Loucy (cell line): ENCODE data around the gene PPCS.

Source experiments
- H2AFZ ChIP-seq: fragments of 200-600 bp; sonication (generic); 2 replicates; pipeline ENCODE4 v1.6.0; 2016; ENCODE audit warnings: antibody characterized with exemption, mild to moderate bottlenecking, low read length, moderate library complexity
- H3F3A ChIP-seq: fragments of 200-600 bp; 2 replicates; pipeline ENCODE4 v1.6.0; 2016; ENCODE audit warnings: antibody characterized with exemption, low read depth, mild to moderate bottlenecking
- H3K27me3 ChIP-seq: fragments of 200-600 bp; sonication (generic); 2 replicates; pipeline ENCODE4 v1.6.1; 2014; ENCODE audit warnings: low read length, mild to moderate bottlenecking; ENCODE audit not compliant: insufficient read depth, poor library complexity, severe bottlenecking
- H3K36me3 ChIP-seq: fragments of 200-600 bp; sonication (generic); 2 replicates; pipeline ENCODE4 v1.6.1; 2016; ENCODE audit warnings: low read length; ENCODE audit not compliant: insufficient read depth
- H3K4me1 ChIP-seq: fragments of 200-600 bp; sonication (generic); 2 replicates; pipeline ENCODE4 v1.5.1; 2014; ENCODE audit warnings: low read length, mild to moderate bottlenecking; ENCODE audit not compliant: insufficient read depth, poor library complexity, severe bottlenecking
- H3K4me2 ChIP-seq: fragments of 200-600 bp; sonication (generic); 2 replicates; pipeline ENCODE4 v1.6.0; 2014; ENCODE audit warnings: antibody characterized with exemption, low read length, low read depth, mild to moderate bottlenecking; ENCODE audit not compliant: poor library complexity, severe bottlenecking
- H3K4me3 ChIP-seq: fragments of 200-600 bp; sonication (generic); 2 replicates; pipeline ENCODE4 v1.5.1; 2014; ENCODE audit warnings: low read length, mild to moderate bottlenecking, mixed read lengths; ENCODE audit not compliant: poor library complexity, severe bottlenecking
- H3K79me2 ChIP-seq: fragments of 200-600 bp; sonication (generic); 2 replicates; pipeline ENCODE4 v1.6.1; 2014; ENCODE audit warnings: low read length; ENCODE audit not compliant: insufficient read depth
- H3K9ac ChIP-seq: fragments of 200-600 bp; sonication (generic); 2 replicates; pipeline ENCODE4 v1.6.0; 2014; ENCODE audit warnings: mild to moderate bottlenecking, low read depth, low read length, moderate library complexity; ENCODE audit not compliant: poor library complexity, severe bottlenecking
- H3K9me2 ChIP-seq: fragments of 200-600 bp; sonication (generic); replicated peaks from 2 replicates; pipeline ENCODE4 v1.6.1; 2016; ENCODE audit warnings: low read depth, low read length, mixed read lengths
- H3K9me3 ChIP-seq: fragments of 200-600 bp; sonication (generic); 2 replicates; pipeline ENCODE4 v1.6.1; 2014; ENCODE audit warnings: mild to moderate bottlenecking, antibody characterized with exemption, low read length, low read depth; ENCODE audit not compliant: insufficient read depth
- H4K20me1 ChIP-seq: fragments of 200-600 bp; sonication (generic); 2 replicates; pipeline ENCODE4 v1.6.0; 2014; ENCODE audit warnings: antibody characterized with exemption, low read length, mild to moderate bottlenecking; ENCODE audit not compliant: insufficient read depth, poor library complexity, severe bottlenecking
- CTCF ChIP-seq: fragments of 200-600 bp; sonication (generic); conservative IDR thresholded peaks from 2 replicates; pipeline ENCODE4 v1.5.1; 2014; ENCODE audit warnings: mild to moderate bottlenecking, antibody characterized with exemption, low read length
- EZH2phosphoT487 ChIP-seq: fragments of 200-600 bp; IDR thresholded peaks from 2 replicates; pipeline ENCODE4 v1.6.1; 2018; ENCODE audit warnings: antibody characterized with exemption, mild to moderate bottlenecking, moderate library complexity, borderline replicate concordance

PPCS gene

GRCh38 chr1:42433369-42433768 lies 23.0 kb upstream of the PPCS start:
- Histone ChIP-seq H3K9me2 (no peaks in the 10 kb centered on the region), H3K4me1 (peaks cover 4% of the 10 kb centered on the region), H3F3A (no peaks in the 10 kb centered on the region), H3K4me3 (no peak overlapping the region), H3K27me3 (no peaks in the 10 kb centered on the region), H4K20me1 (no peaks in the 10 kb centered on the region), H3K36me3 (no peaks in the 10 kb centered on the region), H3K4me2 (no peak overlapping the region), H2AFZ (no peak overlapping the region), H3K9me3 (no peaks in the 10 kb centered on the region), H3K9ac (no peak overlapping the region), H3K79me2 (no peaks in the 10 kb centered on the region)
- TF ChIP-seq EZH2phosphoT487 = no peak
- TF ChIP-seq CTCF = no peak

- Histone ChIP-seq H3F3A (no peaks in the 10 kb centered on the region), H3K36me3 (no peaks in the 10 kb centered on the region), H4K20me1 (no peaks in the 10 kb centered on the region), H3K9ac (no peak overlapping the region), H3K79me2 (no peaks in the 10 kb centered on the region), H2AFZ (no peak overlapping the region), H3K4me3 (no peak overlapping the region), H3K9me3 (no peaks in the 10 kb centered on the region), H3K4me1 (peaks cover 4% of the 10 kb centered on the region), H3K27me3 (no peaks in the 10 kb centered on the region), H3K9me2 (no peaks in the 10 kb centered on the region), H3K4me2 (no peak overlapping the region)
- TF ChIP-seq EZH2phosphoT487 = no peak
- TF ChIP-seq CTCF = no peak
These were observed 22.0 kb upstream of the PPCS start for GRCh38 chr1:42434340-42434739.

DNA sequence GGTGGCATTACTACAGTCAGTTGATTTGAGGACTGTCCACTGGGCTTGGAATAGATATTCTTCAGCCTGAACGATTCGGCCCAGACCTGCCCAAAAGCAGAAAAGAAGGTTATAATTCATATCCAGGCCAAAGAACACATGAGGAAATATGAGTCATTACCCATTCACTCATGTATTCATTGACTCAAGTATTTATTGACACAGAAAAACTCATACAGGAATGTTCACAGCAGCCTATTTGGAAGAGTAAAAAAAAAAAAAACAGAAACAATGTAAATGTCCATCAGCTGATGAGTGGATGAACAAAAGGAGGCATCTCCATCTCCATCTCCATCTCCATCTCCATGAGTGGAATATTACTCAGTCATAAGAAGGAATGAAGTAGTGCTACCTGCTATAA lies 16.4 kb upstream of the PPCS start:
- no peak overlapping the region for H2AFZ ChIP-seq
- no peak overlapping the region for H3K9ac ChIP-seq
- H4K20me1 ChIP-seq = no peaks in the 10 kb centered on the region
- peaks cover 4% of the 10 kb centered on the region for H3K4me1 ChIP-seq
- no peaks in the 10 kb centered on the region for H3K79me2 ChIP-seq
- no peaks in the 10 kb centered on the region for H3K36me3 ChIP-seq
- no peaks in the 10 kb centered on the region for H3K9me2 ChIP-seq
- no peak overlapping the region for H3K4me2 ChIP-seq
- no peaks in the 10 kb centered on the region for H3F3A ChIP-seq
- H3K27me3 ChIP-seq = no peaks in the 10 kb centered on the region
- H3K4me3 ChIP-seq = no peak overlapping the region
- H3K9me3 ChIP-seq = no peaks in the 10 kb centered on the region
- TF ChIP-seq CTCF = no peak
- no peak for TF ChIP-seq EZH2phosphoT487
